Measurements from ENCODE around the gene CSTF1. TPM values are rescaled to one million over a fixed set of nuclear protein-coding genes. Genes with fewer than 3 reads are reported as not detected.
A peak's percentile ranks its signal among the peaks of the same experiment; 100 is the strongest.

The CSTF1 gene
- total and polyA plus RNA-seq, 8 donors = 30.0 to 44.6 (median 41.5) TPM

DNA sequence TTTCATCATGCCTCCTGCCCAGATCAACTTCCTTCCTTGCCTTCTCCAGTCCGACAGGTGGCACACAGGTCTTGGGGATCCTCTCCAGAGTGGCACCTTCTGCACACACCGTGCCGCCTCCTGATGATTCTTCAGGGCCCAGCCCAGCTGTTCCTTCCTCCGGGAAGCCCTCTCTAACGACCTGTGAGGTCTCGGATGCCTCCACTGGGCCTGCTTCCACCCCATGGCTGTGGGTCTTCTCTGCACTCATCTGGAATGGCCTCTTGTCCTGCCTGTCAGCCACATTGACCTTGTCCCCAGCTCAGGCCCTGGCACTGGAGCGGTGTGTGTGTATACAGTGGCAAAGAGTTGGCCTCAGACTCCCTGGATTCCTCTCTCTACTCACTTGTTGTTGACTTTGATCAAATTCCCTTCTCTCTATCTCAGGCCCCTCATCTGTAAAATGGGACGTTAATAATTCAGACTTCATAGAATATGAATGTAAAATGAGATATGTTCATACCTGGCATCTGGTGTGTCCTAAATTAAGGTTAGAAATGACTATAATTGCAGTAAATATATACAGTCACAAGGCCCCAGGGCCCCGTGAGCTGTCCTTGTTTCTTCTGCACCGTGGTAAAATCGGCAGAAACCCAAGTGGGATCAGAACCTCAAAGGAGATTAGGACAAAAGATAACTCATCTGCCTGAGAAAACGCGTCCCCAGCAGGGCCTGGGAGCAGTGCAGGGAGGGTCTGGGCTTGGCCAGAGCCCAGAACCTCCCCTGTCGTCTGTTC lies 32.1 kb upstream of the CSTF1 start:
- peak overlapping the region; percentile 48 to 69 for H3K27ac ChIP-seq
- no peak for TF ChIP-seq CTCF (IDR thresholded peaks at IDR 0.05)
- H3K36me3 ChIP-seq = peaks cover 0 to 2% of the 10 kb centered on the region in 2 donors
- ATAC-seq (peak; percentile 40), DNase-seq (peak in 1 of 4 donors; percentile 40)
- intact Hi-C loops (cut with DNase I) = no loop called here
- peak overlapping the region; percentile 70 to 79 for H3K4me3 ChIP-seq
- peaks cover 3 to 21% of the 10 kb centered on the region in 2 donors for H3K4me1 ChIP-seq
- H3K27me3 ChIP-seq = no peaks in the 10 kb centered on the region
- no peaks in the 10 kb centered on the region for H3K9me3 ChIP-seq

DNA sequence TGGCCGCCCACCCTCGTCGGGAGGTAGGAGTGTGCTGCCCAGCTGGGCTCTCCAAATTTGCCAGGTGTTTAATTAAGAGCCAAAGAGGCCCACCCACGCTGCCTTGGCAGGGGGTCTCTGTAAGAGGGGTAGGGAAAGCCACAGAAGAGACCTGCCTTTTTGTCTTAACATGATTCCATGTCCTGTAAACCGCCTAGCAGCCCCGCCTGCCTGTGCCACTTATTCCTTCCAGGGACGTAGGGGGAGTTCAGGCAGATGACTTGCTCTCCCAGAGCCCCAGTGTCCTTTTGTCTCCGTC lies 31.6 kb upstream of the CSTF1 start:
- H3K4me3 ChIP-seq = no peak overlapping the region
- no peaks in the 10 kb centered on the region for H3K9me3 ChIP-seq
- H3K36me3 ChIP-seq = peaks cover 0 to 8% of the 10 kb centered on the region in 2 donors
- TF ChIP-seq CTCF (IDR thresholded peaks at IDR 0.05) = no peak
- H3K27me3 ChIP-seq = no peaks in the 10 kb centered on the region
- DNase-seq = no peak
- peaks cover 3 to 21% of the 10 kb centered on the region in 2 donors for H3K4me1 ChIP-seq
- no peak for ATAC-seq
- no peak overlapping the region for H3K27ac ChIP-seq
- intact Hi-C loops (cut with DNase I) = no loop called here

- H3K27ac ChIP-seq = no peak overlapping the region
- intact Hi-C loops (cut with DNase I) = no loop called here
- no peaks in the 10 kb centered on the region for H3K9me3 ChIP-seq
- no peak for TF ChIP-seq CTCF (IDR thresholded peaks at IDR 0.05)
- H3K36me3 ChIP-seq = peaks cover 0 to 18% of the 10 kb centered on the region in 2 donors
- no peaks in the 10 kb centered on the region for H3K27me3 ChIP-seq
- no peak overlapping the region for H3K4me3 ChIP-seq
- ATAC-seq = no peak
- peaks cover 3 to 21% of the 10 kb centered on the region in 2 donors for H3K4me1 ChIP-seq
- DNase-seq = no peak
These were observed 30.5 kb upstream of the CSTF1 start for GRCh38 chr20:56361900-56362299.

- ATAC-seq = no peak
- TF ChIP-seq CTCF (IDR thresholded peaks at IDR 0.05) = no peak
- DNase-seq = no peak
- H3K27ac ChIP-seq = no peak overlapping the region
- intact Hi-C loops (cut with DNase I) = no loop called here
- H3K4me1 ChIP-seq = peaks cover 3 to 21% of the 10 kb centered on the region in 2 donors
- H3K27me3 ChIP-seq = no peaks in the 10 kb centered on the region
- no peak overlapping the region for H3K4me3 ChIP-seq
- H3K36me3 ChIP-seq = peaks cover 0 to 28% of the 10 kb centered on the region in 2 donors
- no peaks in the 10 kb centered on the region for H3K9me3 ChIP-seq
These were observed 29.5 kb upstream of the CSTF1 start for GRCh38 chr20:56362833-56363413.

DNA sequence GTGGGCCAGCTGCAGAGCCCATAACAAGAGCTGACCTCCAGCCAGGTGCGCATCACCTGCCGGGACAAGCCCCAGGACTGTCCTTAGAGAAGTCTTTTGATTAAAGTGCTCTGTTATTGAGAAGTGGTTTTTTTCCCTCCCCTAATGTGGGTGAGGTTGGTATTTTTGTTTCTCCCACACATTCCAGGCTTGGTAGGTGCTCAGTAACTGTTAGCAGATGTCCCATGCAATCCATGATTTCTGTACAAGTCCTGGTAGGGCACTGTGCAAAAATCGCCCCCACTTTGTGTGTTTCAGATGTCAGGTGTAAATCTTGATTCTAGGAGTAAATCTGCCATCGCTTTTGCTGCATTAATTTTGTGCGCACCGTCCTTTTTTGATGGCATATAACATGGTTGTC lies 29.0 kb upstream of the CSTF1 start:
- intact Hi-C loops (cut with DNase I) = no loop called here
- Histone ChIP-seq H3K4me1 (peaks cover under 1 to 16% of the 10 kb centered on the region in 2 donors), H3K36me3 (peaks cover 0 to 33% of the 10 kb centered on the region in 2 donors), H3K27me3 (no peaks in the 10 kb centered on the region), H3K9me3 (no peaks in the 10 kb centered on the region), H3K4me3 (no peak overlapping the region), H3K27ac (no peak overlapping the region)
- no peak for TF ChIP-seq CTCF (IDR thresholded peaks at IDR 0.05)
- ATAC-seq = no peak
- DNase-seq = no peak

All from left lung (tissue), 10 donors.